OCI-LY3 (cell line): ENCODE data around the gene NXPH4.

Experiments
- EZH2phosphoT487 ChIP-seq: fragments of 200-600 bp; shearing (Covaris generic); IDR thresholded peaks from 2 replicates; pipeline ENCODE4 v1.6.1; 2018; ENCODE audit warnings: antibody characterized with exemption, mixed run types, low read depth
- TF ChIP-seq, protein P1 (sequence below): fragments of 200-600, 300-600 bp; sonication (generic); IDR thresholded peaks from 2 replicates; pipeline ENCODE4 v1.5.1; 2014; ENCODE audit warnings: antibody characterized with exemption, low read length, low read depth

DNA sequence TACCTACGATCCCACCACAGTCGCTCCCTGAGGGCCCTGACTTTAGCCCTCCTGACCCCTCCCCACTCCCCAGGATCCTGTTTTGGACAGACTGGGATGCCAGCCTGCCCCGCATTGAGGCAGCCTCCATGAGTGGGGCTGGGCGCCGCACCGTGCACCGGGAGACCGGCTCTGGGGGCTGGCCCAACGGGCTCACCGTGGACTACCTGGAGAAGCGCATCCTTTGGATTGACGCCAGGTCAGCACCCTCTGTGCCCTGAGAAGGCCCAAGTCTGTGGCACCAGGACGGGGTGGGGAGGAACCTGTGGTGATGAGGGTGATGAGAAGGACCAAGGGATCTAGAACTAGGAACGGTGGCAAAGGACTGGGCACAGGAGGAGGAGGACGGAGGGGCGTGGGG lies 39.2 kb upstream of the NXPH4 start:
- TF ChIP-seq, protein P1, sequence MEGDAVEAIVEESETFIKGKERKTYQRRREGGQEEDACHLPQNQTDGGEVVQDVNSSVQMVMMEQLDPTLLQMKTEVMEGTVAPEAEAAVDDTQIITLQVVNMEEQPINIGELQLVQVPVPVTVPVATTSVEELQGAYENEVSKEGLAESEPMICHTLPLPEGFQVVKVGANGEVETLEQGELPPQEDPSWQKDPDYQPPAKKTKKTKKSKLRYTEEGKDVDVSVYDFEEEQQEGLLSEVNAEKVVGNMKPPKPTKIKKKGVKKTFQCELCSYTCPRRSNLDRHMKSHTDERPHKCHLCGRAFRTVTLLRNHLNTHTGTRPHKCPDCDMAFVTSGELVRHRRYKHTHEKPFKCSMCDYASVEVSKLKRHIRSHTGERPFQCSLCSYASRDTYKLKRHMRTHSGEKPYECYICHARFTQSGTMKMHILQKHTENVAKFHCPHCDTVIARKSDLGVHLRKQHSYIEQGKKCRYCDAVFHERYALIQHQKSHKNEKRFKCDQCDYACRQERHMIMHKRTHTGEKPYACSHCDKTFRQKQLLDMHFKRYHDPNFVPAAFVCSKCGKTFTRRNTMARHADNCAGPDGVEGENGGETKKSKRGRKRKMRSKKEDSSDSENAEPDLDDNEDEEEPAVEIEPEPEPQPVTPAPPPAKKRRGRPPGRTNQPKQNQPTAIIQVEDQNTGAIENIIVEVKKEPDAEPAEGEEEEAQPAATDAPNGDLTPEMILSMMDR: no peak
- TF ChIP-seq EZH2phosphoT487: no peak
